GM23338 (cell line): ENCODE results near the gene KLHL33. TPM values are rescaled to one million over a fixed set of nuclear protein-coding genes. Genes with fewer than 3 reads are reported as not detected.

Experiments used
- ATAC-seq: fragments of 200-7000 bp; cut with Tn5 transposase; 3 replicates; pipeline ENCODE4 v1.9.1; 2020
- DNase-seq: peaks from one replicate; pipeline ENCODE4 v3.0.0-alpha.2; 2015; ENCODE audit warnings: low spot score
- H2AFZ ChIP-seq: fragments of 200-600 bp; sonication (generic); 2 replicates; pipeline ENCODE4 v1.8.0; 2016; ENCODE audit warnings: antibody characterized with exemption, mild to moderate bottlenecking, moderate library complexity
- H3F3A ChIP-seq: fragments of 200-600 bp; sonication (generic); replicated peaks from 2 replicates; pipeline ENCODE4 v1.8.0; 2017; ENCODE audit warnings: antibody characterized with exemption, mixed run types, low read depth
- H3K27ac ChIP-seq: fragments of 200-600 bp; sonication (generic); 2 replicates; pipeline ENCODE4 v1.6.1; 2016; ENCODE audit warnings: low read depth
- H3K27me3 ChIP-seq: fragments of 200-600 bp; sonication (generic); 2 replicates; pipeline ENCODE4 v1.8.0; 2016; ENCODE audit warnings: mild to moderate bottlenecking, mixed run types, moderate library complexity; ENCODE audit not compliant: insufficient read depth
- H3K36me3 ChIP-seq: fragments of 200-600 bp; sonication (generic); 2 replicates; pipeline ENCODE4 v1.8.0; 2016; ENCODE audit warnings: mild to moderate bottlenecking; ENCODE audit not compliant: insufficient read depth
- H3K4me1 ChIP-seq: fragments of 200-600 bp; sonication (generic); 2 replicates; pipeline ENCODE4 v1.8.0; 2016; ENCODE audit warnings: mild to moderate bottlenecking, moderate library complexity; ENCODE audit not compliant: insufficient read depth
- H3K4me2 ChIP-seq: fragments of 200-600 bp; sonication (generic); 2 replicates; pipeline ENCODE4 v1.7.1; 2017; ENCODE audit warnings: mixed run types
- H3K4me3 ChIP-seq: fragments of 200-600 bp; sonication (generic); 2 replicates; pipeline ENCODE4 v1.6.1; 2016; ENCODE audit warnings: mixed run types
- H3K79me2 ChIP-seq: fragments of 200-600 bp; sonication (generic); replicated peaks from 2 replicates; pipeline ENCODE4 v1.8.0; 2017; ENCODE audit warnings: mild to moderate bottlenecking; ENCODE audit not compliant: insufficient read depth
- H3K9me2 ChIP-seq: fragments of 200-600 bp; sonication (generic); 2 replicates; pipeline ENCODE4 v1.8.0; 2017; ENCODE audit not compliant: insufficient read depth
- H4K20me1 ChIP-seq: fragments of 200-600 bp; sonication (generic); replicated peaks from 2 replicates; pipeline ENCODE4 v1.8.0; 2017; ENCODE audit warnings: mild to moderate bottlenecking; ENCODE audit not compliant: insufficient read depth
- H3K27ac Mint-ChIP-seq: 2 replicates; pipeline ENCODE4 v1.8.0; 2020; ENCODE audit warnings: inconsistent platforms, mild to moderate bottlenecking, moderate library complexity, mixed read lengths
- H3K27me3 Mint-ChIP-seq: 3 replicates; pipeline ENCODE4 v1.8.0; 2022; ENCODE audit warnings: low read depth, mild to moderate bottlenecking, moderate library complexity, mixed read lengths, inconsistent platforms; ENCODE audit not compliant: insufficient read depth, poor library complexity
- H3K36me3 Mint-ChIP-seq: 3 replicates; pipeline ENCODE4 v1.8.0; 2021; ENCODE audit warnings: low read depth, mild to moderate bottlenecking, inconsistent platforms, moderate library complexity, mixed read lengths
- H3K4me1 Mint-ChIP-seq: 3 replicates; pipeline ENCODE4 v1.8.0; 2020; ENCODE audit warnings: mild to moderate bottlenecking, inconsistent platforms, mixed read lengths
- H3K4me3 Mint-ChIP-seq: 3 replicates; pipeline ENCODE4 v1.8.0; 2021; ENCODE audit warnings: moderate library complexity, mild to moderate bottlenecking, inconsistent platforms, mixed read lengths
- H3K9me3 Mint-ChIP-seq: 3 replicates; pipeline ENCODE4 v1.8.0; 2020; ENCODE audit warnings: moderate library complexity, mild to moderate bottlenecking, inconsistent platforms, mixed read lengths
- EZH2 ChIP-seq: fragments of 200-600 bp; sonication (generic); IDR thresholded peaks from one replicate; pipeline ENCODE4 v1.8.0; 2017; ENCODE audit warnings: antibody characterized with exemption, mild to moderate bottlenecking, low read depth; ENCODE audit not compliant: unreplicated experiment
- EZH2phosphoT487 ChIP-seq: fragments of 200-600 bp; sonication (generic); IDR thresholded peaks from one replicate; pipeline ENCODE4 v1.8.1; 2018; ENCODE audit warnings: antibody characterized with exemption; ENCODE audit not compliant: unreplicated experiment
- JUNB ChIP-seq: IDR thresholded peaks from one replicate; pipeline ENCODE4 v1.6.1; 2016; ENCODE audit warnings: antibody characterized with exemption; ENCODE audit not compliant: unreplicated experiment
- NANOG ChIP-seq: IDR thresholded peaks from 2 replicates; pipeline ENCODE4 v1.6.1; 2016; ENCODE audit warnings: antibody characterized with exemption, borderline replicate concordance
- STAT1 ChIP-seq: IDR thresholded peaks from one replicate; pipeline ENCODE4 v1.6.1; 2016; ENCODE audit warnings: antibody characterized with exemption; ENCODE audit not compliant: unreplicated experiment
- ZNF114 ChIP-seq: fragments of 250-450 bp; sonication (Bioruptor Pico); IDR thresholded peaks from 2 replicates; pipeline ENCODE4 v1.5.0; 2020; ENCODE audit warnings: mild to moderate bottlenecking, moderate library complexity
- ZNF331 ChIP-seq: fragments of 250-450 bp; sonication (Bioruptor Pico); IDR thresholded peaks from 2 replicates; pipeline ENCODE4 v1.5.0; 2020; ENCODE audit warnings: low read depth, mild to moderate bottlenecking, moderate library complexity
- polyA plus RNA-seq: library from polyadenylated mRNA; unstranded; fragments of >200 nt; fragmentation: Nextera tagmentation; extraction: Ambion mirVana; gene quantifications from 2 replicates; pipeline ENCODE4 v1.2.1, GENCODE V29; 2016
- total RNA-seq: library from RNA; depleted of rRNA; stranded (reverse); fragments of >200 nt; shearing (Covaris generic); gene quantifications from 2 replicates; pipeline ENCODE4 v1.2.3, GENCODE V29; 2014
- TF ChIP-seq, protein P1 (sequence below), 2 experiments: fragments of 200-600 bp in 1 of 2; sonication (generic) in 1 of 2; conservative IDR thresholded peaks; 2 replicates each; pipeline versions ENCODE4 v1.5.1 to v1.6.1; 2016 to 2017; ENCODE audit warnings: antibody characterized with exemption in 2 of 2, low read depth in 2 of 2, mild to moderate bottlenecking in 2 of 2, moderate library complexity in 1 of 2
- TF ChIP-seq, protein P2 (sequence below): IDR thresholded peaks from 2 replicates; pipeline ENCODE4 v1.6.1; 2016; ENCODE audit warnings: antibody characterized with exemption
- TF ChIP-seq, protein P3 (sequence below): IDR thresholded peaks from one replicate; pipeline ENCODE4 v1.6.1; 2018; ENCODE audit warnings: antibody characterized with exemption; ENCODE audit not compliant: unreplicated experiment

The KLHL33 gene
- total and polyA plus RNA-seq, 2 experiments from 2014 or later = 0.15 to 0.35 TPM

DNA sequence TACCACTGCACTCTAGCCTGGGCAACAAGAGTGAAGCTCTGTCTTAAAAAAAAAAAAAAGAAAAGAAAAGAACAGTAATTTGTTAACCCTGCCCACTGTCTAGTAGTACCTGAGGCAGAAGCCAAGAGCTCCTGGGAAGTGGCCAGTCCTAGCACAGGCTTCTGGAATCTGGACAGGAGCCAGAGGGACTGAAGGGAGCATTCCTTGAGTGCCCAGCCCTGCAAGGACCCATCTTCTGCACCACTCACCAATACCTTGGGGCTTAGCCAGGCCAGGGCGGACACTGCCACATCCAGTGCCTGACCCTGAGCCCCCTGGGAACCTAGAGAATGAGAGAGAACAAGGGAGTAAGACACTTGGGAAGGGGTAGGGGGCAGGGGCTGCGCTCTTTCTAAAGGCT lies 58.8 kb downstream of the KLHL33 start (continued):
- TF ChIP-seq, protein P1, sequence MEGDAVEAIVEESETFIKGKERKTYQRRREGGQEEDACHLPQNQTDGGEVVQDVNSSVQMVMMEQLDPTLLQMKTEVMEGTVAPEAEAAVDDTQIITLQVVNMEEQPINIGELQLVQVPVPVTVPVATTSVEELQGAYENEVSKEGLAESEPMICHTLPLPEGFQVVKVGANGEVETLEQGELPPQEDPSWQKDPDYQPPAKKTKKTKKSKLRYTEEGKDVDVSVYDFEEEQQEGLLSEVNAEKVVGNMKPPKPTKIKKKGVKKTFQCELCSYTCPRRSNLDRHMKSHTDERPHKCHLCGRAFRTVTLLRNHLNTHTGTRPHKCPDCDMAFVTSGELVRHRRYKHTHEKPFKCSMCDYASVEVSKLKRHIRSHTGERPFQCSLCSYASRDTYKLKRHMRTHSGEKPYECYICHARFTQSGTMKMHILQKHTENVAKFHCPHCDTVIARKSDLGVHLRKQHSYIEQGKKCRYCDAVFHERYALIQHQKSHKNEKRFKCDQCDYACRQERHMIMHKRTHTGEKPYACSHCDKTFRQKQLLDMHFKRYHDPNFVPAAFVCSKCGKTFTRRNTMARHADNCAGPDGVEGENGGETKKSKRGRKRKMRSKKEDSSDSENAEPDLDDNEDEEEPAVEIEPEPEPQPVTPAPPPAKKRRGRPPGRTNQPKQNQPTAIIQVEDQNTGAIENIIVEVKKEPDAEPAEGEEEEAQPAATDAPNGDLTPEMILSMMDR (conservative IDR thresholded peaks at IDR 0.05; ENCODE audit: low read depth in 2 of 2) = no peak
- TF ChIP-seq ZNF331 (CRISPR knock-in tag) = no peak
- TF ChIP-seq NANOG = no peak
- no peak for TF ChIP-seq EZH2
- no peak for TF ChIP-seq JUNB
- TF ChIP-seq ZNF114 (CRISPR knock-in tag) = no peak
- no peak for TF ChIP-seq STAT1
- TF ChIP-seq, protein P2, sequence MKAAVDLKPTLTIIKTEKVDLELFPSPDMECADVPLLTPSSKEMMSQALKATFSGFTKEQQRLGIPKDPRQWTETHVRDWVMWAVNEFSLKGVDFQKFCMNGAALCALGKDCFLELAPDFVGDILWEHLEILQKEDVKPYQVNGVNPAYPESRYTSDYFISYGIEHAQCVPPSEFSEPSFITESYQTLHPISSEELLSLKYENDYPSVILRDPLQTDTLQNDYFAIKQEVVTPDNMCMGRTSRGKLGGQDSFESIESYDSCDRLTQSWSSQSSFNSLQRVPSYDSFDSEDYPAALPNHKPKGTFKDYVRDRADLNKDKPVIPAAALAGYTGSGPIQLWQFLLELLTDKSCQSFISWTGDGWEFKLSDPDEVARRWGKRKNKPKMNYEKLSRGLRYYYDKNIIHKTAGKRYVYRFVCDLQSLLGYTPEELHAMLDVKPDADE = no peak

DNA sequence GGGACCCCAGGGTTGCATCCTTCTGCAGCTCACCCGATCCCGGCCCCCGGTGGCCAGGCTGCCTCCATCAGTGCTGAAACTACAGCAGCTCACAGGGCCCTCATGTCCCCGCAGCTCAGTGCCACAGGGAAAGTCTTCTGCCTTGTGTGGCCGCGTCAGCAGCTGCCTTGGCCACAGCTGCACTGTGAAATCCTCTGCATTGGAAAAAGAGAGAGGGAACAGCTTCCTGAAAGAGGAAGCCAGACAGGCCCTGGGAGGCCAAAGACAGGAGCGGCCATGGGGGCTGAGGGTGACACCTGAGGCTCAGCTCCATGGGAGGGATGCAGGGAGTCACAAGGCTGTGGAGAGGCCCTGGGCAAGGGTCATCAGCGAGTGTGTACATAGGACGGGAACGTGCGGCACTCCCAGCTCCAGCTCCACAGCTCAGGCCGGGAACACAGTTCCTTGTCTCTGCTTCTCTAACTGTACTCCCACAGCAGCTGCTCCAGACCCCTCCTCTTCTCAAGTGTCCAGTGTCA lies 59.8 kb downstream of the KLHL33 start:
- Histone ChIP-seq H3K36me3 (peaks cover 14% of the 10 kb centered on the region; the same call in 1 of the 2 replicates), H3K4me2 (no peak overlapping the region), H4K20me1 (no peaks in the 10 kb centered on the region; the same call in 1 of the 2 replicates), H3K27me3 (no peaks in the 10 kb centered on the region), H3K4me3 (no peak overlapping the region), H3K79me2 (no peaks in the 10 kb centered on the region), H3K9me2 (no peaks in the 10 kb centered on the region), H3K27ac (no peak overlapping the region), H3K4me1 (no peaks in the 10 kb centered on the region), H2AFZ (no peak overlapping the region), H3F3A (no peaks in the 10 kb centered on the region)
- DNase-seq (no peak), ATAC-seq (no peak)
- peaks cover 3% of the 10 kb centered on the region for H3K27me3 Mint-ChIP-seq
- H3K4me1 Mint-ChIP-seq = no peaks in the 10 kb centered on the region
- no peak overlapping the region for H3K4me3 Mint-ChIP-seq
- H3K9me3 Mint-ChIP-seq = no peaks in the 10 kb centered on the region
- no peak overlapping the region for H3K27ac Mint-ChIP-seq
- peaks cover 50% of the 10 kb centered on the region for H3K36me3 Mint-ChIP-seq
- TF ChIP-seq, protein P1 (conservative IDR thresholded peaks at IDR 0.05; ENCODE audit: low read depth in 2 of 2) = no peak
- no peak for TF ChIP-seq ZNF114 (CRISPR knock-in tag)
- TF ChIP-seq NANOG = no peak
- TF ChIP-seq, protein P3, sequence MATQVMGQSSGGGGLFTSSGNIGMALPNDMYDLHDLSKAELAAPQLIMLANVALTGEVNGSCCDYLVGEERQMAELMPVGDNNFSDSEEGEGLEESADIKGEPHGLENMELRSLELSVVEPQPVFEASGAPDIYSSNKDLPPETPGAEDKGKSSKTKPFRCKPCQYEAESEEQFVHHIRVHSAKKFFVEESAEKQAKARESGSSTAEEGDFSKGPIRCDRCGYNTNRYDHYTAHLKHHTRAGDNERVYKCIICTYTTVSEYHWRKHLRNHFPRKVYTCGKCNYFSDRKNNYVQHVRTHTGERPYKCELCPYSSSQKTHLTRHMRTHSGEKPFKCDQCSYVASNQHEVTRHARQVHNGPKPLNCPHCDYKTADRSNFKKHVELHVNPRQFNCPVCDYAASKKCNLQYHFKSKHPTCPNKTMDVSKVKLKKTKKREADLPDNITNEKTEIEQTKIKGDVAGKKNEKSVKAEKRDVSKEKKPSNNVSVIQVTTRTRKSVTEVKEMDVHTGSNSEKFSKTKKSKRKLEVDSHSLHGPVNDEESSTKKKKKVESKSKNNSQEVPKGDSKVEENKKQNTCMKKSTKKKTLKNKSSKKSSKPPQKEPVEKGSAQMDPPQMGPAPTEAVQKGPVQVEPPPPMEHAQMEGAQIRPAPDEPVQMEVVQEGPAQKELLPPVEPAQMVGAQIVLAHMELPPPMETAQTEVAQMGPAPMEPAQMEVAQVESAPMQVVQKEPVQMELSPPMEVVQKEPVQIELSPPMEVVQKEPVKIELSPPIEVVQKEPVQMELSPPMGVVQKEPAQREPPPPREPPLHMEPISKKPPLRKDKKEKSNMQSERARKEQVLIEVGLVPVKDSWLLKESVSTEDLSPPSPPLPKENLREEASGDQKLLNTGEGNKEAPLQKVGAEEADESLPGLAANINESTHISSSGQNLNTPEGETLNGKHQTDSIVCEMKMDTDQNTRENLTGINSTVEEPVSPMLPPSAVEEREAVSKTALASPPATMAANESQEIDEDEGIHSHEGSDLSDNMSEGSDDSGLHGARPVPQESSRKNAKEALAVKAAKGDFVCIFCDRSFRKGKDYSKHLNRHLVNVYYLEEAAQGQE = no peak
- TF ChIP-seq ZNF331 (CRISPR knock-in tag) = no peak
- no peak for TF ChIP-seq EZH2
- TF ChIP-seq EZH2phosphoT487 = no peak
- no peak for TF ChIP-seq JUNB
